Keratinocyte (primary cell): ENCODE data around the gene ALB. TPM values are rescaled to one million over a fixed set of nuclear protein-coding genes. Genes with fewer than 3 reads are reported as not detected.

ENCODE experiments used
- DNase-seq: peaks from one replicate; pipeline ENCODE4 v3.0.0-alpha.2; 2011; ENCODE audit warnings: low read depth, missing footprints, low spot score
- FAIRE-seq: peaks from 2 replicates; lab custom pipeline; 2011; peaks lifted over from hg19 to GRCh38; lab: Jason Lieb, UNC
- H2AFZ ChIP-seq: 2 replicates; pipeline ENCODE4 v1.6.0; 2012; ENCODE audit warnings: low read length, control low read depth, inconsistent platforms; ENCODE audit not compliant: control insufficient read depth
- H3K27ac ChIP-seq: 2 replicates; pipeline ENCODE4 v1.5.1; 2011; ENCODE audit warnings: low read length; ENCODE audit not compliant: control insufficient read depth, insufficient read depth
- H3K27me3 ChIP-seq: 3 replicates; pipeline ENCODE4 v1.6.0; 2011; ENCODE audit warnings: low read length; ENCODE audit not compliant: control insufficient read depth, insufficient read depth; ENCODE audit errors: extremely low read depth
- H3K36me3 ChIP-seq, 2 experiments: 2 replicates in 1 of 2; 3 replicates in 1 of 2; pipeline ENCODE4 v1.5.1; 2011; ENCODE audit warnings: low read length in 2 of 2, mild to moderate bottlenecking in 1 of 2; ENCODE audit not compliant: control insufficient read depth in 2 of 2, insufficient read depth in 2 of 2; ENCODE audit errors: extremely low read depth in 1 of 2
- H3K4me1 ChIP-seq: 3 replicates; pipeline ENCODE4 v1.5.1; 2011; ENCODE audit warnings: low read length; ENCODE audit not compliant: control insufficient read depth, insufficient read depth; ENCODE audit errors: extremely low read depth
- H3K4me2 ChIP-seq: 3 replicates; pipeline ENCODE4 v1.6.0; 2011; ENCODE audit warnings: low read depth, low read length; ENCODE audit not compliant: control insufficient read depth, insufficient read depth; ENCODE audit errors: extremely low read depth
- H3K4me3 ChIP-seq, 3 experiments: fragments of 200-600 bp in 1 of 3; sonication (generic) in 1 of 3; 2 replicates in 2 of 3; 3 replicates in 1 of 3; pipeline ENCODE4 v1.5.1; 2011 to 2016; ENCODE audit warnings: low read length in 3 of 3, mild to moderate bottlenecking in 3 of 3, control low read depth in 2 of 3, inconsistent platforms in 1 of 3, low read depth in 1 of 3, mixed read lengths in 1 of 3, mixed run types in 1 of 3, moderate library complexity in 1 of 3; ENCODE audit not compliant: control insufficient read depth in 2 of 3, insufficient read depth in 2 of 3; ENCODE audit errors: extremely low read depth in 1 of 3
- H3K79me2 ChIP-seq: 2 replicates; pipeline ENCODE4 v1.6.0; 2012; ENCODE audit warnings: low read length; ENCODE audit not compliant: control insufficient read depth, insufficient read depth
- H3K9ac ChIP-seq: 3 replicates; pipeline ENCODE4 v1.6.0; 2011; ENCODE audit warnings: low read length; ENCODE audit not compliant: control insufficient read depth, insufficient read depth; ENCODE audit errors: extremely low read depth
- H3K9me1 ChIP-seq: 3 replicates; pipeline ENCODE4 v1.6.0; 2011; ENCODE audit warnings: low read length; ENCODE audit not compliant: control insufficient read depth, insufficient read depth; ENCODE audit errors: extremely low read depth
- H3K9me3 ChIP-seq: 2 replicates; pipeline ENCODE4 v1.5.1; 2012; ENCODE audit warnings: low read depth, low read length; ENCODE audit not compliant: control insufficient read depth
- H4K20me1 ChIP-seq: 3 replicates; pipeline ENCODE4 v1.6.0; 2011; ENCODE audit warnings: low read length; ENCODE audit not compliant: control insufficient read depth, insufficient read depth; ENCODE audit errors: extremely low read depth
- CTCF ChIP-seq, 3 experiments: IDR thresholded peaks in 1 of 3; conservative IDR thresholded peaks in 1 of 3; optimal IDR thresholded peaks in 1 of 3; 2 replicates in 2 of 3; 3 replicates in 1 of 3; pipeline versions ENCODE3 to v1.5.1; 2011; ENCODE audit warnings: low read length in 3 of 3, mild to moderate bottlenecking in 3 of 3, moderate library complexity in 2 of 3, control low read depth in 1 of 3, inconsistent platforms in 1 of 3; ENCODE audit not compliant: insufficient read depth in 2 of 3; ENCODE audit errors: extremely low read depth in 1 of 3
- EZH2 ChIP-seq: IDR thresholded peaks from one replicate; pipeline ENCODE4 v1.6.1; 2012; ENCODE audit warnings: inconsistent platforms, mild to moderate bottlenecking, low read length, moderate library complexity
- dilution Hi-C: fragments of 300-500 bp; cut with MboI; formaldehyde crosslinking; loops from one replicate; pipeline ENCODE4 v1.7.0; 2020; ENCODE audit warnings: low sequenced_read_pairs; ENCODE audit not compliant: extremely low pct_ligation_motif_present
- polyA plus RNA-seq, 5 experiments: library from polyadenylated mRNA; depleted of rRNA in 3 of 5; stranded (reverse) in 3 of 5; stranded (forward) in 1 of 5; unstranded in 1 of 5; fragments of >200 nt; gene quantifications; 1 replicate in 1 of 5; 2 replicates in 3 of 5; 3 replicates in 1 of 5; pipeline versions ENCODE4 v1.2.1 to v1.2.3, GENCODE V29; 2011 to 2012; ENCODE audit warnings: missing spikeins in 2 of 5, low read depth in 1 of 5, low replicate concordance in 1 of 5

Gene ALB
- polyA plus RNA-seq, 1 donor (not counting 4 experiments of a cell fraction or from before 2014, with no cell fraction given), result not detected

- no peaks in the 10 kb centered on the region for H3K27me3 ChIP-seq
- no peak overlapping the region for H3K9ac ChIP-seq
- H3K79me2 ChIP-seq, result no peaks in the 10 kb centered on the region
- H3K9me3 ChIP-seq, result no peaks in the 10 kb centered on the region
- no peaks in the 10 kb centered on the region for H3K9me1 ChIP-seq
- dilution Hi-C loops, result no loop called here
- no peak overlapping the region for H3K27ac ChIP-seq
- H3K36me3 ChIP-seq, result no peaks in the 10 kb centered on the region
- no peak for DNase-seq
- H3K4me3 ChIP-seq, result no peak overlapping the region
- H3K4me1 ChIP-seq, result no peaks in the 10 kb centered on the region
- H2AFZ ChIP-seq, result no peak overlapping the region
- H4K20me1 ChIP-seq, result no peaks in the 10 kb centered on the region
- FAIRE-seq, result no peak
- H3K4me2 ChIP-seq, result no peak overlapping the region
- no peak for TF ChIP-seq CTCF (optimal IDR thresholded peaks at IDR 0.05 in 1 of 3, IDR thresholded peaks at IDR 0.05 in 1 of 3, conservative IDR thresholded peaks at IDR 0.05 in 1 of 3; ENCODE audit: extremely low read depth in 1 of 3, insufficient read depth in 2 of 3, low read length in 3 of 3)
- no peak for TF ChIP-seq EZH2
Observed at GRCh38 chr4:73438582-73439215, 34.6 kb downstream of the ALB start.

- Histone ChIP-seq H3K9me1 (no peaks in the 10 kb centered on the region), H3K9ac (no peak overlapping the region), H3K27me3 (no peaks in the 10 kb centered on the region), H3K9me3 (no peaks in the 10 kb centered on the region), H3K27ac (no peak overlapping the region), H3K79me2 (no peaks in the 10 kb centered on the region), H2AFZ (no peak overlapping the region), H3K4me2 (no peak overlapping the region), H3K4me1 (no peaks in the 10 kb centered on the region), H4K20me1 (no peaks in the 10 kb centered on the region), H3K4me3 (no peak overlapping the region), H3K36me3 (no peaks in the 10 kb centered on the region)
- FAIRE-seq, result no peak
- TF ChIP-seq CTCF (optimal IDR thresholded peaks at IDR 0.05 in 1 of 3, IDR thresholded peaks at IDR 0.05 in 1 of 3, conservative IDR thresholded peaks at IDR 0.05 in 1 of 3; ENCODE audit: extremely low read depth in 1 of 3, insufficient read depth in 2 of 3, low read length in 3 of 3) (no peak), EZH2 (no peak)
- dilution Hi-C loops, result no loop called here
- no peak for DNase-seq
Observed at GRCh38 chr4:73439445-73439844, 35.4 kb downstream of the ALB start.
